Suprapubic skin (tissue), 3 donors: Measurements from ENCODE around the gene GNG5.
A peak's percentile ranks its signal among the peaks of the same experiment; 100 is the strongest.

ENCODE experiments used
- CTCF ChIP-seq, 2 donors: fragments of 200-600 bp in 1 of 2; fragments of 450-650 bp in 1 of 2; sonication (generic) in 1 of 2; IDR thresholded peaks; one replicate each; pipeline ENCODE4 v1.5.1; 2016 to 2019; ENCODE audit warnings: antibody characterized with exemption in 2 of 2, mild to moderate bottlenecking in 1 of 2, moderate library complexity in 1 of 2
- EP300 ChIP-seq: sonication (generic); formaldehyde crosslinking; IDR thresholded peaks from one replicate; pipeline ENCODE4 v1.6.1; 2017; ENCODE audit warnings: antibody characterized with exemption
- POLR2A ChIP-seq, 2 donors: fragments of 450-650 bp; IDR thresholded peaks; one replicate each; pipeline ENCODE4 v1.6.1; 2017; ENCODE audit warnings: antibody characterized with exemption in 2 of 2, mild to moderate bottlenecking in 2 of 2, moderate library complexity in 2 of 2

DNA sequence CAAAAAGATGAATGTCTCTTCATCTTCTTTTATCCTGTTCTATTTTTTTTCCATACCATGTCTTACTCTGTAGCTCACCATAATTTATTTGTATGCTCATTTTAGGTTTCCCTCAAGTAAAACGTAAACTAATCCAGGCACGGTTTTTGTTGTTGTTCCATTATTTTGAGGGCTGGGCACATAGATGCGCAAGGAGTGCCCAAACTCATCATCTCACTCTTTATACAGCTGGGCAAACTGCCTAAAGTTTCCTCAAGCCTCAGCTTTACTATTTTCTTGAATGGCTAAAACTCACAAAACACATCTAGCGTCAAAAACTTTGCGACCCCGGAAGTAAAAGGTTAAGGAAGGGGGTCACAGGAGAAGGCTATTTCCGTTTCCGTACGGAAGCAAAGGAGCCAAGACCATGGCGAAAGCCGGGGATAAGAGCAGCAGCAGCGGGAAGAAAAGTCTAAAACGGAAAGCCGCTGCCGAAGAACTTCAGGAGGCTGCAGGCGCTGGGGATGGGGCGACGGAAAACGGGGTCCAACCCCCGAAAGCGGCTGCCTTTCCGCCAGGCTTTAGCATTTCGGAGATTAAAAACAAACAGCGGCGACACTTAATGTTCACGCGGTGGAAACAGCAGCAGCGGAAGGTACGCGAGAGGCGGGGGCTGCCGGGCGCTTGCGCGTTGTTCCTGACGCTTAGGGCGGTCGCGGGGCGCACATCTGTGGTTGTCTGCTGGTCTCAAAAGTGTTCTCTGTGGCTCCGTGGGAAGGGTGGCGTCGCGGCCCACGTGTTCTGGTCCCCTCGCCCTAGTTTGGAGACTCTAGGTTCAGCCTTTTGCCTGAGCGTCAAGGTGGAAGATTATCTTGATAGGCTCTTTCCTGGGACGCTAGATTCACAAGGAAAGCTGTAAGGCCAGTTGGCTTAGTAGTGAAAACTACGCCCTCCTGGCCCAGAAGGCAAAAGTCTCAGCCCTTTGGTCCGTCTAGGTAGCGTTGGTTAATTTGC is 27.2 kb downstream of the GNG5 start, which contains the start of gene RPF1:
- TF ChIP-seq CTCF (IDR thresholded peaks at IDR 0.05) (no peak), EP300 (no peak), POLR2A (IDR thresholded peaks at IDR 0.05) (peak in 1 of 2 donors; percentile 65)
